ENCODE data around the gene CPEB3. TPM values are rescaled to one million over a fixed set of nuclear protein-coding genes. Genes with fewer than 3 reads are reported as not detected.
"Not testable (repeated sequence)": the region's sequence is repeated elsewhere in the genome, so short reads cannot be mapped to it uniquely, and the experiment has no call there.

The CPEB3 gene
- polyA plus RNA-seq, 1 donor, result 4.6 TPM

GRCh38 chr10:92215222-92215621, 75.7 kb downstream of the CPEB3 start:
- no CpG with 5 or more reads among the region's 9 CpGs for WGBS (ENCODE audit: insufficient coverage, low lambda C conversion rate)
- not testable (repeated sequence) for H3K4me1 ChIP-seq (ENCODE audit: control insufficient read depth, insufficient read depth, low read length); H3K27me3 ChIP-seq (ENCODE audit: control insufficient read depth, insufficient read depth, low read length); H3K9me3 ChIP-seq (ENCODE audit: control insufficient read depth, low read depth, low read length); H3K27ac ChIP-seq (ENCODE audit: low read length); DNase-seq; H3K4me3 ChIP-seq (ENCODE audit: low read length); H3K36me3 ChIP-seq (ENCODE audit: control insufficient read depth, insufficient read depth, low read length)

- H3K9me3 ChIP-seq (ENCODE audit: control insufficient read depth, low read depth, low read length), result no peaks in the 10 kb centered on the region
- H3K4me3 ChIP-seq (ENCODE audit: low read length), result no peak overlapping the region
- no peaks in the 10 kb centered on the region for H3K36me3 ChIP-seq (ENCODE audit: control insufficient read depth, insufficient read depth, low read length)
- no peak for DNase-seq
- H3K4me1 ChIP-seq (ENCODE audit: control insufficient read depth, insufficient read depth, low read length), result no peaks in the 10 kb centered on the region
- 83% methylated on average over 1 of the region's 2 CpGs for WGBS (ENCODE audit: insufficient coverage, low lambda C conversion rate)
- H3K27ac ChIP-seq (ENCODE audit: low read length), result no peak overlapping the region
- no peaks in the 10 kb centered on the region for H3K27me3 ChIP-seq (ENCODE audit: control insufficient read depth, insufficient read depth, low read length)
Observed at GRCh38 chr10:92213049-92213448, 77.8 kb downstream of the CPEB3 start.

GRCh38 chr10:92208736-92209135, 82.1 kb downstream of the CPEB3 start:
- Histone ChIP-seq H3K4me3 (ENCODE audit: low read length) (no peak overlapping the region), H3K4me1 (ENCODE audit: control insufficient read depth, insufficient read depth, low read length) (no peaks in the 10 kb centered on the region), H3K36me3 (ENCODE audit: control insufficient read depth, insufficient read depth, low read length) (no peaks in the 10 kb centered on the region), H3K27ac (ENCODE audit: low read length) (no peak overlapping the region), H3K9me3 (ENCODE audit: control insufficient read depth, low read depth, low read length) (no peaks in the 10 kb centered on the region), H3K27me3 (ENCODE audit: control insufficient read depth, insufficient read depth, low read length) (no peaks in the 10 kb centered on the region)
- DNase-seq, result no peak
- no CpG with 5 or more reads among the region's 3 CpGs for WGBS (ENCODE audit: insufficient coverage, low lambda C conversion rate)

GRCh38 chr10:92208157-92208720, 82.6 kb downstream of the CPEB3 start:
- no peak overlapping the region for H3K27ac ChIP-seq (ENCODE audit: low read length)
- H3K9me3 ChIP-seq (ENCODE audit: control insufficient read depth, low read depth, low read length), result no peaks in the 10 kb centered on the region
- H3K36me3 ChIP-seq (ENCODE audit: control insufficient read depth, insufficient read depth, low read length), result no peaks in the 10 kb centered on the region

GRCh38 chr10:92207061-92207460, 83.8 kb downstream of the CPEB3 start:
- H3K9me3 ChIP-seq (ENCODE audit: control insufficient read depth, low read depth, low read length), result no peaks in the 10 kb centered on the region
- DNase-seq, result no peak
- no peak overlapping the region for H3K4me3 ChIP-seq (ENCODE audit: low read length)
- H3K27me3 ChIP-seq (ENCODE audit: control insufficient read depth, insufficient read depth, low read length), result no peaks in the 10 kb centered on the region
- no peaks in the 10 kb centered on the region for H3K4me1 ChIP-seq (ENCODE audit: control insufficient read depth, insufficient read depth, low read length)
- H3K36me3 ChIP-seq (ENCODE audit: control insufficient read depth, insufficient read depth, low read length), result no peaks in the 10 kb centered on the region
- no peak overlapping the region for H3K27ac ChIP-seq (ENCODE audit: low read length)
- no CpG with 5 or more reads among the region's 1 CpG for WGBS (ENCODE audit: insufficient coverage, low lambda C conversion rate)

More at GRCh38 chr10:92208157-92208720, 82.6 kb downstream of the CPEB3 start:
- no peaks in the 10 kb centered on the region for H3K27me3 ChIP-seq (ENCODE audit: control insufficient read depth, insufficient read depth, low read length)
- no peaks in the 10 kb centered on the region for H3K4me1 ChIP-seq (ENCODE audit: control insufficient read depth, insufficient read depth, low read length)
- no peak overlapping the region for H3K4me3 ChIP-seq (ENCODE audit: low read length)
- DNase-seq, result no peak

- peak in 1 of 2 donors; percentile 49 for DNase-seq
- Histone ChIP-seq H3K27me3 (ENCODE audit: control insufficient read depth, insufficient read depth, low read length) (no peaks in the 10 kb centered on the region), H3K4me1 (ENCODE audit: control insufficient read depth, insufficient read depth, low read length) (no peaks in the 10 kb centered on the region), H3K27ac (ENCODE audit: low read length) (no peak overlapping the region), H3K36me3 (ENCODE audit: control insufficient read depth, insufficient read depth, low read length) (no peaks in the 10 kb centered on the region), H3K9me3 (ENCODE audit: control insufficient read depth, low read depth, low read length) (no peaks in the 10 kb centered on the region), H3K4me3 (ENCODE audit: low read length) (no peak overlapping the region)
- WGBS (ENCODE audit: insufficient coverage, low lambda C conversion rate), result 67% methylated on average over 1 of the region's 6 CpGs
Observed at GRCh38 chr10:92203919-92204623, 86.8 kb downstream of the CPEB3 start.

GRCh38 chr10:92202536-92202935, 88.3 kb downstream of the CPEB3 start:
- WGBS (ENCODE audit: insufficient coverage, low lambda C conversion rate), result 86% methylated on average over 1 of the region's 1 CpG
- Histone ChIP-seq H3K27ac (ENCODE audit: low read length) (no peak overlapping the region), H3K36me3 (ENCODE audit: control insufficient read depth, insufficient read depth, low read length) (no peaks in the 10 kb centered on the region), H3K9me3 (ENCODE audit: control insufficient read depth, low read depth, low read length) (no peaks in the 10 kb centered on the region), H3K4me1 (ENCODE audit: control insufficient read depth, insufficient read depth, low read length) (no peaks in the 10 kb centered on the region), H3K27me3 (ENCODE audit: control insufficient read depth, insufficient read depth, low read length) (no peaks in the 10 kb centered on the region), H3K4me3 (ENCODE audit: low read length) (no peak overlapping the region)
- DNase-seq, result no peak

GRCh38 chr10:92200564-92200963, 90.3 kb downstream of the CPEB3 start:
- Histone ChIP-seq H3K9me3 (ENCODE audit: control insufficient read depth, low read depth, low read length) (no peaks in the 10 kb centered on the region), H3K4me3 (ENCODE audit: low read length) (no peak overlapping the region), H3K27me3 (ENCODE audit: control insufficient read depth, insufficient read depth, low read length) (no peaks in the 10 kb centered on the region), H3K36me3 (ENCODE audit: control insufficient read depth, insufficient read depth, low read length) (no peaks in the 10 kb centered on the region), H3K4me1 (ENCODE audit: control insufficient read depth, insufficient read depth, low read length) (no peaks in the 10 kb centered on the region), H3K27ac (ENCODE audit: low read length) (no peak overlapping the region)
- no CpG with 5 or more reads among the region's 1 CpG for WGBS (ENCODE audit: insufficient coverage, low lambda C conversion rate)
- DNase-seq, result no peak

- no peaks in the 10 kb centered on the region for H3K27me3 ChIP-seq (ENCODE audit: control insufficient read depth, insufficient read depth, low read length)
- H3K36me3 ChIP-seq (ENCODE audit: control insufficient read depth, insufficient read depth, low read length), result no peaks in the 10 kb centered on the region
- no peak overlapping the region for H3K4me3 ChIP-seq (ENCODE audit: low read length)
- no peak for DNase-seq
- WGBS (ENCODE audit: insufficient coverage, low lambda C conversion rate), result 100% methylated on average over 2 of the region's 2 CpGs
- no peak overlapping the region for H3K27ac ChIP-seq (ENCODE audit: low read length)
- H3K9me3 ChIP-seq (ENCODE audit: control insufficient read depth, low read depth, low read length), result no peaks in the 10 kb centered on the region
- H3K4me1 ChIP-seq (ENCODE audit: control insufficient read depth, insufficient read depth, low read length), result no peaks in the 10 kb centered on the region
Observed at GRCh38 chr10:92187101-92187500, 103.8 kb downstream of the CPEB3 start.

GRCh38 chr10:92184977-92185376, 105.9 kb downstream of the CPEB3 start:
- no peaks in the 10 kb centered on the region for H3K9me3 ChIP-seq (ENCODE audit: control insufficient read depth, low read depth, low read length)
- no peak overlapping the region for H3K4me3 ChIP-seq (ENCODE audit: low read length)
- H3K4me1 ChIP-seq (ENCODE audit: control insufficient read depth, insufficient read depth, low read length), result no peaks in the 10 kb centered on the region
- no peaks in the 10 kb centered on the region for H3K27me3 ChIP-seq (ENCODE audit: control insufficient read depth, insufficient read depth, low read length)
- no peaks in the 10 kb centered on the region for H3K36me3 ChIP-seq (ENCODE audit: control insufficient read depth, insufficient read depth, low read length)
- no peak for DNase-seq
- no peak overlapping the region for H3K27ac ChIP-seq (ENCODE audit: low read length)
- WGBS (ENCODE audit: insufficient coverage, low lambda C conversion rate), result no CpG with 5 or more reads among the region's 3 CpGs

GRCh38 chr10:92183199-92183598, 107.7 kb downstream of the CPEB3 start:
- whole genome bisulfite sequencing (ENCODE audit: insufficient coverage, low lambda C conversion rate), result 100% methylated on average over 4 of the region's 4 CpGs
- no peaks in the 10 kb centered on the region for H3K9me3 ChIP-seq (ENCODE audit: control insufficient read depth, low read depth, low read length)
- H3K4me3 ChIP-seq (ENCODE audit: low read length), result no peak overlapping the region
- H3K4me1 ChIP-seq (ENCODE audit: control insufficient read depth, insufficient read depth, low read length), result no peaks in the 10 kb centered on the region
- H3K27ac ChIP-seq (ENCODE audit: low read length), result no peak overlapping the region
- no peaks in the 10 kb centered on the region for H3K27me3 ChIP-seq (ENCODE audit: control insufficient read depth, insufficient read depth, low read length)
- H3K36me3 ChIP-seq (ENCODE audit: control insufficient read depth, insufficient read depth, low read length), result no peaks in the 10 kb centered on the region
- no peak for DNase-seq
